ENCODE data around the gene CIPC.

The CIPC gene

GRCh38 chr14:77145975-77146740 lies 48.1 kb downstream of the CIPC start:
- no peak for DNase-seq (ENCODE audit: low read depth in 2 of 3, low spot score in 2 of 3)

GRCh38 chr14:77148510-77149231 lies 50.6 kb downstream of the CIPC start:
- no peak for DNase-seq (ENCODE audit: low read depth in 2 of 3, low spot score in 2 of 3)

- no peak for DNase-seq (ENCODE audit: low read depth in 2 of 3, low spot score in 2 of 3)
Observed at GRCh38 chr14:77151245-77151644, 53.2 kb downstream of the CIPC start.

- DNase-seq (ENCODE audit: low read depth in 2 of 3, low spot score in 2 of 3): no peak
Observed at GRCh38 chr14:77151918-77152588, 54.0 kb downstream of the CIPC start.

- no peak for DNase-seq (ENCODE audit: low read depth in 2 of 3, low spot score in 2 of 3)
Observed at GRCh38 chr14:77153802-77154201, 55.7 kb downstream of the CIPC start.

GRCh38 chr14:77154421-77154820 lies 56.4 kb downstream of the CIPC start:
- DNase-seq (ENCODE audit: low read depth in 2 of 3, low spot score in 2 of 3): no peak

GRCh38 chr14:77155083-77155482 lies 57.0 kb downstream of the CIPC start:
- DNase-seq (ENCODE audit: low read depth in 2 of 3, low spot score in 2 of 3): no peak

GRCh38 chr14:77157740-77158139 lies 59.7 kb downstream of the CIPC start:
- DNase-seq (ENCODE audit: low read depth in 2 of 3, low spot score in 2 of 3): no peak

GRCh38 chr14:77158175-77158881 lies 60.3 kb downstream of the CIPC start:
- no peak for DNase-seq (ENCODE audit: low read depth in 2 of 3, low spot score in 2 of 3)

GRCh38 chr14:77158882-77159255 lies 60.8 kb downstream of the CIPC start:
- no peak for DNase-seq (ENCODE audit: low read depth in 2 of 3, low spot score in 2 of 3)

GRCh38 chr14:77161011-77161410 lies 63.0 kb downstream of the CIPC start:
- no peak for DNase-seq (ENCODE audit: low read depth in 2 of 3, low spot score in 2 of 3)
